MV-4-11 (cell line): ENCODE data around the gene SPPL2C.

ENCODE experiments used
- DNase-seq: peaks from one replicate; lab custom pipeline; 2025; lab: John Stamatoyannopoulos, UW

SPPL2C gene

DNA sequence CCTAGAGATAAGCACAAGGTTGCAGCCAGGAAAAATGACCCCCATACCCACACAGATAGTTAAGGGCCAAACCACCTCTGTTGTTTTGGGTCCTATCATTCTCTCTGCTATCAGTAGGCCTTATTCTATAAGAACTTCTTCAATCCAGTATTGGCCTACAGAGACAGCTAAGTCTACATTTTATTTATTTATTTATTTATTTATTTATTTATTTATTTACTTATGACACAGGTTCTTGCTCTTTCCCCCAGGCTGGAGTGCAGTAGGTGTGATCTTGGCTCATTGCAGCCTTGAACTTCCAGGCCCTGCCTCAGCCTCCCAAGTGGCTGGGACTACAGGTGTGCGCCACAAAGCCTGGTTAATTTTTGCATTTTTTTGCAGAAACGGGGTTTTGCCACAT lies 42.2 kb downstream of the SPPL2C start:
- DNase-seq: no peak

DNA sequence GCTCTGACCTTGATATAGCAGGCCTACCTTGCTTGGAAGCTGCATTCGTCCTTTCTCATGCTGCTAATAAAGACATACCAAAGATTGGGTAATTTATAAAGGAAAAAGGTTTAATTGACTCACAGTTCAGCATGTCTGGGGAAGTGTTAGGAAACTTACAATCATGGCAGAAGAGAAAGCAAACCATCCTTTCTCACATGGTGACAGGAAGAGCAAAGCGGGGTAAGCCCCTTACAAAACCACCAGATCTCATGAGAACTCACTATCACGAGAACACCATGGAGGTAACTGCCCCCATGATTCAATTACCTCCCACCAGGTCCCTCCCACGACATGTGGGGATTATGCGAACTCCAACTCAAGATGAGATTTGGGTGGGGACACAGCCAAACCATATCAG lies 43.7 kb downstream of the SPPL2C start:
- DNase-seq: peak; percentile 17

DNA sequence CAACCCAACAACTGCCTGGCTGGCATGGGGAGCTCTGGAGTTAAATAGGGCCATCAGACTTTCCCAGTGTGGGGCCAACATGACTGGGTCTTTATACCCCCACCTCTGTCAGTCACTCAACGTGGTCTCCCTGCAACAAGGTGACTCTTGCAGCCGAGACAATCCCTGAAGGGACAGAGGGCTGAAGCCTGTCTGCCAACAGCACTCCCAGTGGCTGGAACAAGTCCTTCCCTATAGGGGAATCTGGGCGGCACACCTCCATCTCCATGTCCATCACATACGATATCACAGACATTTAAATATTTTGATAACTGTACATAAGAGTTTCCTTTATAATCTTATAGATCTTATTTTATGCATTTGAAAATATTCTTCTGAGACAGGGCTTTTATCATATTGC lies 44.9 kb downstream of the SPPL2C start:
- no peak for DNase-seq

DNA sequence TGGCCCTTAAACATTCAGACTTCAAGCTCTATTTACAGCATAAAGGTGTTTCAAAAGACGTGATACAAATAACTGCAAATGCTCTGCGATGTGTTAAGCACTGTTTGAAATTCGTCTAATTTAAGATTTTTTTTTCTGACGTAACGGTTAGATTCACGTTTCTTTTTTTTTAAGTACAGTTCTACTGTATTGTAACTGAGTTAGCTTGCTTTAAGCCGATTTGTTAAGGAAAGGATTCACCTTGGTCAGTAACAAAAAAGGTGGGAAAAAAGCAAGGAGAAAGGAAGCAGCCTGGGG lies 49.0 kb downstream of the SPPL2C start:
- no peak for DNase-seq

DNA sequence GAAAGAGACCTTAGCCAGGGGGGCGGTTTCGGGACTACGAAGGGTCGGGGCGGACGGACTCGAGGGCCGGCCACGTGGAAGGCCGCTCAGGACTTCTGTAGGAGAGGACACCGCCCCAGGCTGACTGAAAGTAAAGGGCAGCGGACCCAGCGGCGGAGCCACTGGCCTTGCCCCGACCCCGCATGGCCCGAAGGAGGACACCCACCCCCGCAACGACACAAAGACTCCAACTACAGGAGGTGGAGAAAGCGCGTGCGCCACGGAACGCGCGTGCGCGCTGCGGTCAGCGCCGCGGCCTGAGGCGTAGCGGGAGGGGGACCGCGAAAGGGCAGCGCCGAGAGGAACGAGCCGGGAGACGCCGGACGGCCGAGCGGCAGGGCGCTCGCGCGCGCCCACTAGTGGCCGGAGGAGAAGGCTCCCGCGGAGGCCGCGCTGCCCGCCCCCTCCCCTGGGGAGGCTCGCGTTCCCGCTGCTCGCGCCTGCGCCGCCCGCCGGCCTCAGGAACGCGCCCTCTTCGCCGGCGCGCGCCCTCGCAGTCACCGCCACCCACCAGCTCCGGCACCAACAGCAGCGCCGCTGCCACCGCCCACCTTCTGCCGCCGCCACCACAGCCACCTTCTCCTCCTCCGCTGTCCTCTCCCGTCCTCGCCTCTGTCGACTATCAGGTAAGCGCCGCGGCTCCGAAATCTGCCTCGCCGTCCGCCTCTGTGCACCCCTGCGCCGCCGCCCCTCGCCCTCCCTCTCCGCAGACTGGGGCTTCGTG lies 49.5 kb downstream of the SPPL2C start, which contains the start of gene MAPT:
Gene MAPT, plus strand, starts transcription at position 533 of the 763 bp plus-strand sequence. CDS start 67,784 bp downstream, outside the sequence.
- DNase-seq: peak; percentile 82

DNA sequence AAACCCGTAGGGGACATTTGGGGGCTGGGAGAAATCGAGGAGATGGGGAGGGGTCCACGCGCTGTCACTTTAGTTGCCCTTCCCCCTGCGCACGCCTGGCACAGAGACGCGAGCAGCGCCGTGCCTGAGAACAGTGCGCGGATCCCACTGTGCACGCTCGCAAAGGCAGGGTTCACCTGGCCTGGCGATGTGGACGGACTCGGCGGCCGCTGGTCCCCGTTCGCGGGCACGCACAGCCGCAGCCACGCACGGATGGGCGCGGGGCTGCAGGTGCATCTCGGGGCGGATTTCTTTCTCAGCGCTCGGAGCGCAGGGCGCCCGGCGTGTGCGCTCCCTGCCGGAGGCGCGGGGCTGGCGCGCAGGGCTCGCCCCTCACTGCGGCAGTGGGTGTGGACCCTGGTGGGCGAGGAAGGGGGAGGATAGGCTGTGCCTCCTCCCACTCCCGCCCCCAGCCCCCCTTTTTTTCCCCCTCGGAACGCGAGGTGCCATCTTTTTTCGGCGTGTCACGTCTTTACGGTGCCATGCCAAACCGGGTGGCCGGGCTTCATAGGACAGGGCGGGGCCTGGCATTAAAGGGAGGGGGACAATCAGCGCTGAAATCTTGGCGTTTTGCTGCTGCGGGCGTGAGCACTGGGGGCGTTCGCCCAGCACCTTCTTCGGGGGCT lies 50.8 kb downstream of the SPPL2C start:
- DNase-seq: no peak

DNA sequence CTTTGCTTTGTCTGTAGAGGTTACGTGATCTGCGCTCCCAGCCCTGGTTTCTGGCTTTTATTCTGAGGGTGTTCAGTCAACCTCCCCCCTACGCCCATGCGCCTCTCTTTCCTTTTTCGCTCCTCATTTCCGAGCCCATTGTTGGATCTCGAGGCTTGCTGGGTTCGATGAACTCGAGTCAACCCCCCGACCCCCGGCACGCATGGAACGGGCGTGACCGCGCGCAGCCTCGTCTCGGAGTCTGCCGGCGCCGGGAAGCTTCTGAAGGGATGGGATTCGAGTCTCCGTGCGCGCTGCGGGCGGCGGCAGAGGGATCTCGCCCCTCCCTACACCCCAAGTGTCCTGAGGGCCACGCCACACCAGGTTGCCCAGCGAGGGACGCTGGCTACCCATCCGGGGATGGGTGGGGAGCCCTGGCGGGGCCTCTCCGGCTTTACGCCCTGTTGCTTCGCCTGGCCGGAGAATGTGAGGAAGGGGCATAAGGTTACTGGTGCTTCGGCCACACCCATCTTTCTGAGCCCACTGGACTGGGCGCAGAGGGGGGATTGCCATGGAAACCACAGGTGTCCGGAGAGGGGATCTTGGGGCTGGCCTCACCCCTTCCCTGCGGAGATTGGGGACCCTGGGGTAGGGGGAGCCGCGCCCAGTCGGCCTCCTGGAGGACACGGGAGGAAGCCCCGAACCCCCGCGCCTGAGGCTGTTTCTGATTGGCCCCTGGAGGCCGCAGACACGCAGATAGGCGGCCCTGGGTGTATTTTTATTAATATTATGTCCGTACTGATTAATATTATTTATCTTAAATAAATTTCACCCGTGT lies 51.5 kb downstream of the SPPL2C start:
- no peak for DNase-seq
